CD4-positive, alpha-beta T cell (primary cell): ENCODE measurements around the gene FNBP1. TPM values are rescaled to one million over a fixed set of nuclear protein-coding genes. Genes with fewer than 3 reads are reported as not detected.

Source experiments
- ATAC-seq: fragments of 200-7000 bp; cut with Tn5 transposase; one replicate; pipeline ENCODE4 v1.10.0; 2022; ENCODE audit warnings: mild to moderate bottlenecking; ENCODE audit not compliant: poor library complexity
- CTCF ChIA-PET: fragments of 350-600 bp; sonication (Branson Sonifier 250); formaldehyde crosslinking; loops from one replicate; lab custom pipeline; 2021; ENCODE audit warnings: antibody characterized with exemption, inconsistent platforms; lab: Charles Lee
- POLR2A ChIA-PET: fragments of 350-600 bp; sonication (Branson Sonifier 250); formaldehyde crosslinking; loops from one replicate; lab custom pipeline; 2021; ENCODE audit warnings: antibody characterized with exemption, inconsistent platforms; lab: Charles Lee
- DNase-seq, 14 experiments: peaks; one replicate each; pipeline ENCODE4 v3.0.0-alpha.2; 2013 to 2020; ENCODE audit warnings: mixed read lengths in 2 of 14
- H3K27ac ChIP-seq, 2 donors: one replicate each; pipeline versions ENCODE4 v1.5.1 to v1.7.0; 2013; ENCODE audit warnings: low read length in 2 of 2, low read depth in 1 of 2, mild to moderate bottlenecking in 1 of 2
- H3K27me3 ChIP-seq, 2 experiments: 1 replicate in 1 of 2; 2 replicates in 1 of 2; pipeline versions ENCODE4 v1.6.1 to v1.7.0; 2013; ENCODE audit warnings: low read length in 2 of 2, control low read depth in 1 of 2, mild to moderate bottlenecking in 1 of 2, moderate library complexity in 1 of 2; ENCODE audit not compliant: insufficient read depth in 2 of 2, control insufficient read depth in 1 of 2
- H3K36me3 ChIP-seq: one replicate; pipeline ENCODE4 v1.6.1; 2013; ENCODE audit warnings: low read length, control low read depth; ENCODE audit not compliant: insufficient read depth
- H3K4me1 ChIP-seq: one replicate; pipeline ENCODE4 v1.6.1; 2013; ENCODE audit warnings: low read length, control low read depth; ENCODE audit not compliant: insufficient read depth
- H3K4me3 ChIP-seq: one replicate; pipeline ENCODE4 v1.5.1; 2013; ENCODE audit warnings: mild to moderate bottlenecking, low read length, moderate library complexity
- H3K9me3 ChIP-seq, 2 experiments: 1 replicate in 1 of 2; 2 replicates in 1 of 2; pipeline versions ENCODE4 v1.6.1 to v1.7.0; 2013; ENCODE audit warnings: low read length in 2 of 2, mild to moderate bottlenecking in 2 of 2, control low read depth in 1 of 2, moderate library complexity in 1 of 2; ENCODE audit not compliant: control insufficient read depth in 1 of 2, insufficient read depth in 1 of 2
- H3K27ac Mint-ChIP-seq: one replicate; pipeline ENCODE4 v1.8.0; 2020; ENCODE audit warnings: mixed read lengths
- H3K27me3 Mint-ChIP-seq: one replicate; pipeline ENCODE4 v1.8.0; 2021; ENCODE audit warnings: mixed read lengths
- H3K36me3 Mint-ChIP-seq: one replicate; pipeline ENCODE4 v1.8.0; 2021; ENCODE audit warnings: low read depth, mixed read lengths
- H3K4me1 Mint-ChIP-seq: one replicate; pipeline ENCODE4 v1.8.0; 2021; ENCODE audit warnings: low read depth, mixed read lengths
- H3K4me3 Mint-ChIP-seq: one replicate; pipeline ENCODE4 v1.8.0; 2020; ENCODE audit warnings: mild to moderate bottlenecking, mixed read lengths
- H3K9me3 Mint-ChIP-seq: one replicate; pipeline ENCODE4 v1.8.0; 2020; ENCODE audit warnings: mixed read lengths
- intact Hi-C, 2 experiments: fragments of 100-400 bp; cut with DNase I in 1 of 2; cut with micrococcal nuclease in 1 of 2; formaldehyde crosslinking; loops; one replicate each; pipeline versions ENCODE4 v1.15.1 to v1.9.0; 2023 to 2025; cut with DNase I, micrococcal nuclease
- total RNA-seq, 174 experiments: library from RNA in 2 of 174; stranded (reverse) in 2 of 174; gene quantifications; one replicate each; pipeline ENCODE4 v1.2.3 and lab custom pipeline; 2021 to 2026
- TF ChIP-seq, protein P1 (sequence below): fragments of 200-600 bp; IDR thresholded peaks from one replicate; pipeline ENCODE4 v1.8.0; 2022; ENCODE audit warnings: antibody characterized with exemption, mild to moderate bottlenecking

The FNBP1 gene
- total RNA-seq, 2 experiments from 2014 or later: 166 to 181 TPM

DNA sequence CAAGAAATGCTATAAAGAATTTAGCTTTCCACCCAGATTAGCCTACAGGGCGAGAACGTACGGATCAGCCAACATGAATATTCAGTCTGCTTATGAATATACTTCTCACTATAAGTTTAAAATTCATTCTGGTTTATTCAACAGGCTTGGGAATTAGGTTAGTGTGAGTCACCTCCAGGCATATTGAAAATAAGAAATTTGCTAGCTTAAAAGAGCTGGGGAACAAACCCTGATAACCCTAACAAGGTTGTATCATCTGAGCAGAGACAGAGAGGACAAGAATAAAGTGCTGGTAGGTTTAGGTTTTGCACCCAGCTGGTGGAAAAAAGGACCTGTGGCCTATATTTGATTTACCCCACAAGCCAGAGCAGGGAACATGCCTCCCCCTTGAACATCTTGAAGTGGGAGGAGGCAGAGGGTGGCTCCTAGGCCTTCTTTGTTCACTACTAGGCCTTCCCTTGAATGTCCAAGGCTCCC is 12.3 kb downstream of the FNBP1 start:
- Histone ChIP-seq H3K27ac (peak overlapping the region; percentile 67 to 78), H3K9me3 (peaks cover 0 to 3% of the 10 kb centered on the region in 2 experiments), H3K4me3 (no peak overlapping the region), H3K27me3 (no peaks in the 10 kb centered on the region), H3K4me1 (peaks cover 86% of the 10 kb centered on the region), H3K36me3 (peaks cover 18% of the 10 kb centered on the region)
- ChIA-PET POLR2A (interaction anchor here (0.7 to 4.0 kb wide), 6 partner anchors 10 to 144 kb away, joined by 3 to 58 read pairs (median 6); partner anchors contain the start of genes FNBP1 and GPR107), CTCF (interaction anchor here (0.8 to 4.6 kb wide), 14 partner anchors 8 to 145 kb away, joined by 3 to 27 read pairs (median 4); partner anchors contain the start of gene FNBP1)
- peaks cover 93% of the 10 kb centered on the region for H3K4me1 Mint-ChIP-seq
- intact Hi-C loops: loop anchor here in 1 of 2 experiments (2.0 to 5.0 kb wide), 4 partner anchors 20 to 144 kb away; no protein-coding TSS in a partner anchor
- H3K27ac Mint-ChIP-seq: peak overlapping the region; percentile 92
- H3K9me3 Mint-ChIP-seq: no peaks in the 10 kb centered on the region
- TF ChIP-seq, protein P1, sequence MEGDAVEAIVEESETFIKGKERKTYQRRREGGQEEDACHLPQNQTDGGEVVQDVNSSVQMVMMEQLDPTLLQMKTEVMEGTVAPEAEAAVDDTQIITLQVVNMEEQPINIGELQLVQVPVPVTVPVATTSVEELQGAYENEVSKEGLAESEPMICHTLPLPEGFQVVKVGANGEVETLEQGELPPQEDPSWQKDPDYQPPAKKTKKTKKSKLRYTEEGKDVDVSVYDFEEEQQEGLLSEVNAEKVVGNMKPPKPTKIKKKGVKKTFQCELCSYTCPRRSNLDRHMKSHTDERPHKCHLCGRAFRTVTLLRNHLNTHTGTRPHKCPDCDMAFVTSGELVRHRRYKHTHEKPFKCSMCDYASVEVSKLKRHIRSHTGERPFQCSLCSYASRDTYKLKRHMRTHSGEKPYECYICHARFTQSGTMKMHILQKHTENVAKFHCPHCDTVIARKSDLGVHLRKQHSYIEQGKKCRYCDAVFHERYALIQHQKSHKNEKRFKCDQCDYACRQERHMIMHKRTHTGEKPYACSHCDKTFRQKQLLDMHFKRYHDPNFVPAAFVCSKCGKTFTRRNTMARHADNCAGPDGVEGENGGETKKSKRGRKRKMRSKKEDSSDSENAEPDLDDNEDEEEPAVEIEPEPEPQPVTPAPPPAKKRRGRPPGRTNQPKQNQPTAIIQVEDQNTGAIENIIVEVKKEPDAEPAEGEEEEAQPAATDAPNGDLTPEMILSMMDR: no peak
- H3K4me3 Mint-ChIP-seq: peak overlapping the region; percentile 85
- H3K27me3 Mint-ChIP-seq: no peaks in the 10 kb centered on the region
- peak; percentile 22 for ATAC-seq
- peaks cover 61% of the 10 kb centered on the region for H3K36me3 Mint-ChIP-seq
- peak in 1 of 14 experiments; percentile 55 for DNase-seq

DNA sequence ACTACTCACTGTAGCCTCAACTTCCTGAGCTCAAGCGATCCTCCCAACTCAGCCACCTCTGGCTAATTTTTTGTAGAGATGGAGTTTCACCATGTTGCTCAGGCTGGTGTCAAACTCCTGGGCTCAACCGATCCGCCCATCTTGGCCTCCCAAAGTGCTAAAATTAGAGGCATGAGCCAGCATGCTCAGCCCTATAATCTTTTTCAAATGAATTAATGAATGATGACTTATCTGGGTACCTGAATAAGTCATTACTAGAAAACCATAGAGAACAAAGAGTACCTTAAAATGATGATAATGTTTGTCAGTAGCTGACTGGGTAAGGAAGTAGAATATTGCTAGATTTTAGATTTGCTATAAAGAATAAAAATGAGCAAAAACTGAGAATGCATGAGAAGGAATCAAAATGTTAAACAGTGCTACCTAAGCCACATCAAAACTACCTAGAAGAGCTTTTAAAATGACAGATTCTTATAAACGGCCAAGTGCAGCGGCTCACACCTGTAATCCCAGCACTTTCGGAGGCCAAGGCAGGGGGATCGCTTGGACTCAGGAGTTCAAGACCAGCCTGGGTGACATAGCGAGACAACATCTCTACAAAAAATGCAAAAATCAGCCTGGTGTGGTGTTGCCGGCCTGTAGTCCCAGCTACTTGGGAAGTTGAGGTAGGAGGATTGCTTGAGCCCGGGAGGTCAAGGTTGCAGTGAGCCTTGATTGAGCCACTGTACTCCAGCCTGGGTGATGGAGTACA is 13.6 kb downstream of the FNBP1 start:
- ATAC-seq (no peak), DNase-seq (peak in 1 of 14 experiments; percentile 46)
- H3K27ac Mint-ChIP-seq: peak overlapping the region; percentile 92
- peak overlapping the region; percentile 32 for H3K4me3 Mint-ChIP-seq
- TF ChIP-seq, protein P1: no peak
- Histone ChIP-seq H3K4me3 (peak overlapping the region; percentile 3), H3K27ac (peak overlapping the region; percentile 12 to 78), H3K36me3 (peaks cover 13% of the 10 kb centered on the region), H3K9me3 (peaks cover 0 to 3% of the 10 kb centered on the region in 2 experiments), H3K4me1 (peaks cover 83% of the 10 kb centered on the region), H3K27me3 (no peaks in the 10 kb centered on the region)
- POLR2A ChIA-PET: interaction anchor here (0.8 to 4.0 kb wide), 8 partner anchors 11 to 143 kb away, joined by 3 to 58 read pairs (median 4); partner anchors contain the start of genes FNBP1 and GPR107
- peaks cover 58% of the 10 kb centered on the region for H3K36me3 Mint-ChIP-seq
- intact Hi-C loops: no loop called here
- peaks cover 93% of the 10 kb centered on the region for H3K4me1 Mint-ChIP-seq
- no peaks in the 10 kb centered on the region for H3K9me3 Mint-ChIP-seq
- H3K27me3 Mint-ChIP-seq: no peaks in the 10 kb centered on the region
- CTCF ChIA-PET: interaction anchor here (0.7 to 4.6 kb wide), 5 partner anchors 25 to 144 kb away, joined by 3 to 27 read pairs (median 4); no protein-coding TSS in a partner anchor

DNA sequence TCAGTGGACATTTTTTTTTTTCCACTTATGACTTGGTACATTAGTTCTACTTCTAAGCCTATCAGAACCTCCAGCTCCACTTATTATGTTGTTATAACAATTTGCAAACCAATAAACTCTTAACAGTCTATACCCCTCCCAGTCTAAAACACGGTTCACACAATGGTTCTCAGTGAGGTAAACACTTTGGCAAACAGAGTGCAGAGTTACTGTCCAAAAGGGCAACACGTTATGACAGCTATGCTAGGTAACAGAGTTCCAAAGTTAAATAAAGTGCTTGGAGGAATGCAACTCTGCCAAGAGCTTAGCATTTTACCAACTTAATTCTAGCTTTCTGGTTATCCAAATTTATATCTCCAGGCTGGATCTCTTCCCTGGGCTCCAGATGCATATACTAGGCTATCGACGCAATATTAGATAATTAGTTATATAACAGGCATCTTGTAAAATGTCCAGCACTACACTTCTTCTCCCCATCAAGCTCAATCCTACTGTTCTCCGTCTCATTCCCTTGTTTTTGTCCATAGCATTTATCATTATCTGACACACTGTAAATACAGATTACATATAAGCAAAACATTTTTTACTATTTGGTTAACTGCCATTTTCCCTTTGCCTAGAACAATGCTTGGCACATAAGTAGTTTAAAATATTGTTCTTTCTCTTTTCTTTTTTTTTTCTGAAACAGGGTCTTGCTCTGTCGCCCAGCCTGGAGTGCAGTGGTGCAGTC is 14.3 kb downstream of the FNBP1 start:
- no peak overlapping the region for H3K4me3 ChIP-seq

More for the DNA sequence above, 14.3 kb downstream of the FNBP1 start:
- no peaks in the 10 kb centered on the region for H3K27me3 Mint-ChIP-seq
- intact Hi-C loops: no loop called here
- H3K27ac ChIP-seq: peak overlapping the region in 1 of 2 donors; percentile 78
- H3K9me3 ChIP-seq: peaks cover 0 to 3% of the 10 kb centered on the region in 2 experiments
- peak in 1 of 14 experiments; percentile 9 for DNase-seq
- peak overlapping the region; percentile 32 for H3K4me3 Mint-ChIP-seq
- ChIA-PET POLR2A (interaction anchor here (0.7 to 4.0 kb wide), 10 partner anchors 9 to 142 kb away, joined by 3 to 58 read pairs (median 4); partner anchors contain the start of gene FNBP1), CTCF (interaction anchor here (1.2 to 4.6 kb wide), 4 partner anchors 24 to 143 kb away, joined by 3 to 27 read pairs (median 4); no protein-coding TSS in a partner anchor)
- no peaks in the 10 kb centered on the region for H3K9me3 Mint-ChIP-seq
- no peak for ATAC-seq
- peaks cover 63% of the 10 kb centered on the region for H3K36me3 Mint-ChIP-seq
- peaks cover 84% of the 10 kb centered on the region for H3K4me1 ChIP-seq
- peaks cover 98% of the 10 kb centered on the region for H3K4me1 Mint-ChIP-seq
- H3K27me3 ChIP-seq: no peaks in the 10 kb centered on the region
- peak overlapping the region; percentile 92 for H3K27ac Mint-ChIP-seq
- H3K36me3 ChIP-seq: peaks cover 13% of the 10 kb centered on the region
- TF ChIP-seq, protein P1: no peak
